Left ventricle myocardium inferior (tissue), 1 donor: ENCODE measurements around the gene SLIT3. TPM values are rescaled to one million over a fixed set of nuclear protein-coding genes. Genes with fewer than 3 reads are reported as not detected.

Experiments
- DNase-seq: peaks from one replicate; pipeline ENCODE4 v3.0.0-alpha.2; 2020
- H3K27ac ChIP-seq: fragments of 200-600 bp; replicated peaks from 2 replicates; pipeline ENCODE4 v1.8.0; 2021
- H3K27me3 ChIP-seq: fragments of 200-600 bp; 2 replicates; pipeline ENCODE4 v1.8.0; 2021; ENCODE audit warnings: low read depth
- H3K36me3 ChIP-seq: fragments of 200-600 bp; 2 replicates; pipeline ENCODE4 v1.8.0; 2021
- H3K4me1 ChIP-seq: fragments of 200-600 bp; 2 replicates; pipeline ENCODE4 v1.8.0; 2021
- H3K4me3 ChIP-seq: fragments of 200-600 bp; 2 replicates; pipeline ENCODE4 v1.8.0; 2021; ENCODE audit warnings: mild to moderate bottlenecking, moderate library complexity
- H3K9me3 ChIP-seq: fragments of 200-600 bp; replicated peaks from 2 replicates; pipeline ENCODE4 v1.8.0; 2021
- CTCF ChIP-seq: fragments of 200-600 bp; IDR thresholded peaks from 2 replicates; pipeline ENCODE4 v1.8.0; 2021; ENCODE audit warnings: antibody characterized with exemption, mild to moderate bottlenecking, borderline replicate concordance
- intact Hi-C: fragments of 100-400 bp; cut with micrococcal nuclease; formaldehyde crosslinking; loops from one replicate; pipeline ENCODE4 v1.11.0; 2022
- total RNA-seq: library from RNA; stranded (reverse); fragmentation: NEBNext Ultra II Directional; extraction: Animal tissue kit (Norgen Biotek cat#: 25700); gene quantifications from one replicate; pipeline ENCODE4 v1.2.1, GENCODE V29; 2021
- donor health status: DM: no; HTN: yes; CAD: no; lungs with severe emphysema.

The SLIT3 gene
- total RNA-seq, 1 donor from 2014 or later, result 22.7 TPM

GRCh38 chr5:169131616-169132301, 169.2 kb downstream of the SLIT3 start:
- no peak overlapping the region for H3K27ac ChIP-seq
- DNase-seq, result no peak

DNA sequence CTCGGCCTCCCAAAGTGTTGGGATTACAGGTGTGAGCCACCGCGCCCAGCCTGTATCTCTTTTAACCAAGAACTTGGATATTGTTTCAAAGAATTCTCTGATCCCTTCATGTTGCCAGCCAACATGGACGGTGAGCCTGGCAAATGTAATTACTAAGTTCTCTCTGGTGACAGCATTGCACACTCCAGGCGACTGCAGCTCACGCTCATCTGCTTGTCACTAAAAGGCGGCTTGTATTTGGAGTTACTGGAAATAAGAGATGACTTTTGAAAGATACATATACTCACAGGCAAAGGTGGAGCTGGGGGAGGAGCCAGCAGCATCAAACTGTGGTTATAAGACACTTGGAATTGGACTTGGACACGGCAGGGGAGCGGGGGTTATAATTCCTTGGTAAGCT, 172.3 kb downstream of the SLIT3 start:
- TF ChIP-seq CTCF, result no peak
- intact Hi-C loops, result no loop called here
- H3K36me3 ChIP-seq, result no peaks in the 10 kb centered on the region
- H3K27ac ChIP-seq, result no peak overlapping the region
- no peaks in the 10 kb centered on the region for H3K27me3 ChIP-seq
- peak; percentile 23 for DNase-seq
- no peak overlapping the region for H3K4me3 ChIP-seq
- H3K9me3 ChIP-seq, result no peaks in the 10 kb centered on the region
- H3K4me1 ChIP-seq, result peaks cover 20% of the 10 kb centered on the region

More at GRCh38 chr5:169131616-169132301, 169.2 kb downstream of the SLIT3 start:
- H3K27me3 ChIP-seq, result no peaks in the 10 kb centered on the region
- H3K9me3 ChIP-seq, result no peaks in the 10 kb centered on the region
- no peak overlapping the region for H3K4me3 ChIP-seq
- peaks cover 15% of the 10 kb centered on the region for H3K4me1 ChIP-seq
- no peak for TF ChIP-seq CTCF
- intact Hi-C loops, result no loop called here
- no peaks in the 10 kb centered on the region for H3K36me3 ChIP-seq

DNA sequence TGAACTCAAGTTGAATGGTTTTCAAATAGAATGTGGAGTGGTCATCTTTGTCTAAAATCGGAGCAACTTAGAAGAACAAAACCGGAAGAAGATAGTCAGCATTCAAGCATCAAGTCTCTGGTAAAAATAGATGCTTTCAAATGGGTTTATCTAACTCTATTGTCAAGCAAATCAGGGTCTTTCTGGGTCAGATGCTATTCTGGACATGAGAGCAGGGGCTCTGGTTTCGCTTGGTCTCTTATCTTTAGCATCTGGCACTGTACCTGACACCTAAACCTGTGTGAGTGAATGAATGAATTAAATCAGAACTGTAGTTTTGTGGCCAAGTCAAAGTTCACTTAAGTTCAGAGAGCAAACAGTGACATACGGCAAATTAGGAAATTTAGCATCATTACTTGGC, 173.5 kb downstream of the SLIT3 start:
- no peak overlapping the region for H3K4me3 ChIP-seq
- H3K9me3 ChIP-seq, result no peaks in the 10 kb centered on the region
- DNase-seq, result no peak
- TF ChIP-seq CTCF, result no peak
- H3K27ac ChIP-seq, result no peak overlapping the region
- H3K4me1 ChIP-seq, result peaks cover 20% of the 10 kb centered on the region
- intact Hi-C loops, result no loop called here
- H3K36me3 ChIP-seq, result no peaks in the 10 kb centered on the region
- no peaks in the 10 kb centered on the region for H3K27me3 ChIP-seq

GRCh38 chr5:169126481-169127021, 174.4 kb downstream of the SLIT3 start:
- intact Hi-C loops, result no loop called here
- DNase-seq, result no peak
- no peak for TF ChIP-seq CTCF
- H3K4me3 ChIP-seq, result no peak overlapping the region
- no peak overlapping the region for H3K27ac ChIP-seq
- H3K27me3 ChIP-seq, result no peaks in the 10 kb centered on the region
- no peaks in the 10 kb centered on the region for H3K9me3 ChIP-seq
- H3K36me3 ChIP-seq, result no peaks in the 10 kb centered on the region
- peaks cover 14% of the 10 kb centered on the region for H3K4me1 ChIP-seq

DNA sequence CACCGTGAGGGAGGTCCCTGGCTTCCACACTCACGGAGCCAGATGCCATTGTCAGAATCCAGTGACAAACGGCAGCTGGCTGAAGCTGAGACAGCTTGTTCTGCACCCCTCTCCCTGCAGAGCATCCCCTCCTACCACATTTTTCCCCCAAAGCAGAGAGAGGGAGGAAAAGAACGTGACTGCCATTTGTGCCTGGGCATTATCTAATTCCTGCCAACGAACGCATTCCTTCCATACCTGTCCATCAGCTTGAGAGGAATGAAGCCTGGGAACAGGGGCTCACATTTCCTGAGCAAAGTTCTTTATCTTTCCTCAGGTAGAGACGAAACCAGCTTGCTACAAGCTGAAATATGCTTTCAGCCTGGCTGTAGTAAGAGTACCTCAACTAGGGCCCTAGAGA, 175.4 kb downstream of the SLIT3 start:
- intact Hi-C loops, result no loop called here
- TF ChIP-seq CTCF, result no peak
- H3K4me1 ChIP-seq, result peaks cover 13% of the 10 kb centered on the region
- no peaks in the 10 kb centered on the region for H3K9me3 ChIP-seq
- H3K27ac ChIP-seq, result no peak overlapping the region
- DNase-seq, result no peak
- no peak overlapping the region for H3K4me3 ChIP-seq
- no peaks in the 10 kb centered on the region for H3K36me3 ChIP-seq
- no peaks in the 10 kb centered on the region for H3K27me3 ChIP-seq
